Lung (tissue), 12 donors: ENCODE measurements around the gene TTC34. TPM values are rescaled to one million over a fixed set of nuclear protein-coding genes. Genes with fewer than 3 reads are reported as not detected.

Source experiments
- ATAC-seq: fragments of 200-7000 bp; cut with Tn5 transposase; one replicate; pipeline ENCODE4 v1.9.1; 2020; ENCODE audit warnings: moderate number of reproducible peaks; ENCODE audit not compliant: insufficient read depth, low FRiP score
- DNase-seq, 3 donors: peaks; one replicate each; pipeline ENCODE4 v3.0.0-alpha.2; 2013 to 2017
- H3K27ac ChIP-seq, 2 donors: one replicate each; pipeline ENCODE4 v1.5.1; 2013; ENCODE audit warnings: mild to moderate bottlenecking in 2 of 2, moderate library complexity in 2 of 2, control low read depth in 1 of 2, inconsistent platforms in 1 of 2, low read depth in 1 of 2, low read length in 1 of 2
- H3K27me3 ChIP-seq, 3 donors: one replicate each; pipeline ENCODE4 v1.5.1; 2013; ENCODE audit warnings: low read length in 2 of 3; ENCODE audit not compliant: control insufficient read depth in 3 of 3, insufficient read depth in 3 of 3
- H3K36me3 ChIP-seq, 4 donors: one replicate each; pipeline ENCODE4 v1.5.1; 2013; ENCODE audit warnings: low read length in 4 of 4, mild to moderate bottlenecking in 1 of 4, moderate library complexity in 1 of 4; ENCODE audit not compliant: control insufficient read depth in 4 of 4, insufficient read depth in 4 of 4
- H3K4me1 ChIP-seq, 5 donors: one replicate each; pipeline ENCODE4 v1.5.1; 2013; ENCODE audit warnings: low read length in 5 of 5, mild to moderate bottlenecking in 2 of 5, moderate library complexity in 1 of 5; ENCODE audit not compliant: control insufficient read depth in 5 of 5, insufficient read depth in 5 of 5
- H3K4me3 ChIP-seq: one replicate; pipeline ENCODE4 v1.5.1; 2013; ENCODE audit warnings: mild to moderate bottlenecking, control low read depth, moderate library complexity
- H3K9ac ChIP-seq, 2 donors: one replicate each; pipeline ENCODE4 v1.5.1; 2013; ENCODE audit warnings: low read length in 2 of 2, control low read depth in 1 of 2; ENCODE audit not compliant: insufficient read depth in 1 of 2
- H3K9me3 ChIP-seq, 4 donors: one replicate each; pipeline ENCODE4 v1.5.1; 2013; ENCODE audit warnings: low read length in 3 of 4, mild to moderate bottlenecking in 1 of 4, moderate library complexity in 1 of 4; ENCODE audit not compliant: control insufficient read depth in 4 of 4, insufficient read depth in 3 of 4
- WGBS, 2 donors: extraction: QIAGEN DNeasy Blood & Tissue Kit; methylation state at CpG; one replicate each; pipeline ENCODE4 v1.1.7; 2013; 5-methylcytosine and 5-hydroxymethylcytosine counted together
- polyA plus RNA-seq, 2 donors: library from polyadenylated mRNA; stranded (reverse); fragments of 200-250 nt; gene quantifications; one replicate each; pipeline ENCODE4 v1.2.1, GENCODE V29; 2013
- total RNA-seq, 2 donors: library from RNA; depleted of rRNA in 1 of 2; stranded (reverse); fragments of >200 nt in 1 of 2; gene quantifications; one replicate each; pipeline ENCODE4 v1.2.1, GENCODE V29; 2014 to 2021
- TF ChIP-seq, protein P1 (sequence below): IDR thresholded peaks from 2 replicates; pipeline ENCODE4 v1.5.1; 2012; ENCODE audit warnings: mild to moderate bottlenecking; ENCODE audit errors: control extremely low read depth, extremely low read depth
- donor health status: control.
- donor health status: control.
- donor health status: Bipolar disorder and iron deficiency.
- donor health status: healthy.
- donor health status: DM: yes; HTN: yes; CAD: no.

The TTC34 gene
- total and polyA plus RNA-seq, 4 donors: 0.30 to 3.3 (median 0.75) TPM

DNA sequence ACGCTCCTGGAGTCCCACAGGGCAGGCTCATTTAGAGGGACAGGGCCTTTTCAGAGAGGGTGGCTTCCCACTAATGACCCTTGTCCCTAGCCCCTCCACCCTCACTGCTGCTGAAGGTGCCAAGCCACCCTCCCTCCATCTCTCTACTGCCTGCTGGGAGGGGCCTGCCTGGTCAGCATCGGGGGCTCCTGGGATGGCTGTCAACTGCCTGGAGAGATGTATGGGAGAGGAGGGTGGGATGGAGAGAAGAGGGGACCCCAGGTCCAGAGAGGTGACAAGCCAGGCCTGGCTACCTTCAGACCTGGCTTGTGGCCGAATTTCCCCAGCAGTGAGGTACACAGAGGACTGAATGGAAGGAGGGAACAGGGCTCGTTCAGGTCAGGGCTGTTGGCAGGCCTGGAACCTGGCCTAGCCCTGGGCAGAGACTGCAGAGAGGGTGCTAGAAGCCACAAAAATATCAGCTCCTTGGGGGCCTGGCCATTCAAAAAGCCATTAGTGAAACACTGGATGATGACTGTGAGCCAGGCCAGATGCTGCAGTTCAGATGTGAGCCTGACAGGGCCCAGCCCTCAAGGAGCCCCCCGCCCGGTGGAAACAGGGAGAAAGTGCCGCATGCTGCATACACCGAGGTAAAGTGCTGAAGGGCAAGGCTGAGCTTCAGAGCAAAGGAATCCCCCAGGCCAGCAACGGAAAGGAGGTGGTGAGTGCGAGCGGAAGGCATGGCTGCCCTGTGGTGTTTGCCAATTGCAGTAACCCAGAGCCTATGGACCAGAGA, 188.7 kb downstream of the TTC34 start:
- H3K27ac ChIP-seq: no peak overlapping the region
- TF ChIP-seq, protein P1, sequence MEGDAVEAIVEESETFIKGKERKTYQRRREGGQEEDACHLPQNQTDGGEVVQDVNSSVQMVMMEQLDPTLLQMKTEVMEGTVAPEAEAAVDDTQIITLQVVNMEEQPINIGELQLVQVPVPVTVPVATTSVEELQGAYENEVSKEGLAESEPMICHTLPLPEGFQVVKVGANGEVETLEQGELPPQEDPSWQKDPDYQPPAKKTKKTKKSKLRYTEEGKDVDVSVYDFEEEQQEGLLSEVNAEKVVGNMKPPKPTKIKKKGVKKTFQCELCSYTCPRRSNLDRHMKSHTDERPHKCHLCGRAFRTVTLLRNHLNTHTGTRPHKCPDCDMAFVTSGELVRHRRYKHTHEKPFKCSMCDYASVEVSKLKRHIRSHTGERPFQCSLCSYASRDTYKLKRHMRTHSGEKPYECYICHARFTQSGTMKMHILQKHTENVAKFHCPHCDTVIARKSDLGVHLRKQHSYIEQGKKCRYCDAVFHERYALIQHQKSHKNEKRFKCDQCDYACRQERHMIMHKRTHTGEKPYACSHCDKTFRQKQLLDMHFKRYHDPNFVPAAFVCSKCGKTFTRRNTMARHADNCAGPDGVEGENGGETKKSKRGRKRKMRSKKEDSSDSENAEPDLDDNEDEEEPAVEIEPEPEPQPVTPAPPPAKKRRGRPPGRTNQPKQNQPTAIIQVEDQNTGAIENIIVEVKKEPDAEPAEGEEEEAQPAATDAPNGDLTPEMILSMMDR: no peak
- WGBS, 2 donors: 86 to 88% methylated on average over 11 of the region's 11 CpGs
- peaks cover 0 to 21% (median 4%) of the 10 kb centered on the region in 5 donors for H3K4me1 ChIP-seq
- ATAC-seq (no peak), DNase-seq (peak in 1 of 3 donors; percentile 36)
- H3K4me3 ChIP-seq: no peak overlapping the region
- peaks cover 0 to 16% (median 4%) of the 10 kb centered on the region in 4 donors for H3K9me3 ChIP-seq
- no peak overlapping the region for H3K9ac ChIP-seq
- no peaks in the 10 kb centered on the region for H3K27me3 ChIP-seq
- H3K36me3 ChIP-seq: no peaks in the 10 kb centered on the region

DNA sequence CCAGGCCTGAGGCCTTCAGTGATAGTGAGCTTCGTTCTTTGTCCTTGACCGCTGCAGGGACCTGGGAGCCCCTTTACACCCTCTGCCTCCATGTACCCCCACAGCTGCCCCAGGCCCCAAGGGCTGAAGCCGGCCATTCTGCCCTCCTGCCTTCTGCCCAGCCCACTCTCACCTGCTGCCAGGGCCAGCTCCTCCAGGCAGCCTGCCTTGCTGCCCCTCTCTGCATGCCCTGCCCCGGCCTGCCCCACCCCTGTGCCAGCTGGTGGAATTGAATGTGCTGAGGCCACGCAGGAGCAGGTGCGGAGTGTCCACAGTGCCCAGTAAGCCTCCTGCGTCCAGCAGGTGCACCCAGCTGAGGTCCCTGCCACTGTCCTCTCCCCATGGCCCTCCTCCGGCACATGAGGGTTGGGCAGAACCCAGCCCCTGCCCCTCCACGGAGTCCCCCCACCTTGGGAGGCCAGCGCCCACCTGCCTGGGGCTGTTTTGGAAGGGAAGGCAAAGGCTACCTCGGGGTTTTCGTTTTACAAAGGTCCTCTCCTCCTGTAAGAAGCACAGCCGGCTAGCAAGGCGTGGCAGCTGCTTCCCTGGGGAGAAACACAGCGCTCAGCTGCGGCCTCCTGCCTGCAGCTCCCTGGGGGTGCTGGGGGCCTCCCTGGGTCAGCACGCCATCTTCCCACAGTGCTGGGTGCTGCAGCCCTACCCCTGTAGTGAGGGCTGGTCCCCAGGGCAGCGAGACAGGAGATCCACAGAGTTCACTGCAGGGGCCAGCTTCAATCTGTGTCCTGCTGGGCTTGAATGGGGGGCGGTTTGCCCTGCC, 189.7 kb downstream of the TTC34 start:
- Histone ChIP-seq H3K9me3 (peaks cover 0 to 16% (median 4%) of the 10 kb centered on the region in 4 donors), H3K4me1 (peaks cover 0 to 30% (median 4%) of the 10 kb centered on the region in 5 donors), H3K27me3 (no peaks in the 10 kb centered on the region), H3K4me3 (no peak overlapping the region), H3K27ac (no peak overlapping the region), H3K36me3 (no peaks in the 10 kb centered on the region), H3K9ac (no peak overlapping the region)
- DNase-seq (no peak), ATAC-seq (no peak)
- 88 to 93% methylated on average over 19 of the region's 19 CpGs for WGBS, 2 donors
- TF ChIP-seq, protein P1: no peak

DNA sequence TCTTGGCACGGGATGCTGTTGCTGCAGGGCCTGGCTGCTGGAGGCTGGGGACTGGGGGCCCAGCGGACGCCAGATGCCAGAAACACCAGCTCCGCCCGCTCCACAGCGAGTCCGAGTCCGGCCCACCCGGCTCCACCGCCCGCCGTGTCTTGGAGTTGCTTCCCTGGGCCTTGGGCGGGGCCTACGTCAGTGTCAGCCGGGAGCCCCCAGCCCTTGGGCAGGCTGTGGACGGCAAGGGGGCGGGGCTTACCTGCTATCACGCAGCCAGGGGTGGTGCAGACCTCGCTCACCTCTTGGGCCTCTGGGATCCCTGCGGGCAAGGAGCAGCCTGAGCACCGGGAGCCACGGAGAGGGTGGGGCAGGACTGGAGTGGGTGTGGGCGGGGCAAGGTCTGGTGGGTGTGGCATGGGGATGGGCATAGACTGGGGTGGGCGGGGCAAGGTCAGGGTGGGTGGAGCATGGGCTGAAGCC, 190.4 kb downstream of the TTC34 start:
- Histone ChIP-seq H3K27ac (no peak overlapping the region), H3K27me3 (no peaks in the 10 kb centered on the region), H3K9ac (no peak overlapping the region), H3K4me1 (peaks cover 0 to 38% (median 4%) of the 10 kb centered on the region in 5 donors), H3K4me3 (peak overlapping the region; percentile 5), H3K36me3 (no peaks in the 10 kb centered on the region), H3K9me3 (peaks cover 0 to 11% (median 4%) of the 10 kb centered on the region in 4 donors)
- TF ChIP-seq, protein P1: no peak
- DNase-seq (peak; percentile 78 to 85 (median 85)), ATAC-seq (no peak)
- 15 to 19% methylated on average over 24 of the region's 24 CpGs for WGBS, 2 donors
